Smooth muscle cell of the brain vasculature (primary cell): ENCODE measurements around the gene AFF1.

Experiments used
- DNase-seq: peaks from one replicate; pipeline ENCODE4 v3.0.0-alpha.2; 2012; ENCODE audit warnings: low read depth, low spot score

Gene AFF1

GRCh38 chr4:86919561-86920223 is 15.1 kb upstream of the AFF1 start:
- DNase-seq = no peak

- DNase-seq = no peak
These were observed 13.1 kb upstream of the AFF1 start for GRCh38 chr4:86921608-86922252.

GRCh38 chr4:86924811-86925210 is 10.0 kb upstream of the AFF1 start:
- no peak for DNase-seq

- no peak for DNase-seq
These were observed 8.2 kb upstream of the AFF1 start for GRCh38 chr4:86926435-86927086.

GRCh38 chr4:86927843-86928395 is 6.9 kb upstream of the AFF1 start:
- DNase-seq = no peak

- no peak for DNase-seq
These were observed 6.2 kb upstream of the AFF1 start for GRCh38 chr4:86928400-86929255.

- DNase-seq = no peak
These were observed 552 bp upstream of the AFF1 start for GRCh38 chr4:86934147-86934770.

GRCh38 chr4:86935566-86935852 is 698 bp downstream of the AFF1 start:
- DNase-seq = no peak

- DNase-seq = no peak
These were observed 1.3 kb downstream of the AFF1 start for GRCh38 chr4:86935853-86936733.

- no peak for DNase-seq
These were observed 4.1 kb downstream of the AFF1 start for GRCh38 chr4:86938771-86939520.

- no peak for DNase-seq
These were observed 5.1 kb downstream of the AFF1 start for GRCh38 chr4:86939729-86940575.

GRCh38 chr4:86940920-86941460 is 6.2 kb downstream of the AFF1 start:
- no peak for DNase-seq

- no peak for DNase-seq
These were observed 7.4 kb downstream of the AFF1 start for GRCh38 chr4:86942185-86942666.

- DNase-seq = no peak
These were observed 10.4 kb downstream of the AFF1 start for GRCh38 chr4:86944964-86945781.

- no peak for DNase-seq
These were observed 12.2 kb downstream of the AFF1 start for GRCh38 chr4:86946868-86947500.

GRCh38 chr4:86947501-86948120 is 12.8 kb downstream of the AFF1 start:
- DNase-seq = no peak

- DNase-seq = no peak
These were observed 13.5 kb downstream of the AFF1 start for GRCh38 chr4:86948276-86948675.
